ENCODE measurements around the gene TRIM38.

- TF ChIP-seq CTCF (IDR thresholded peaks at IDR 0.05) (no peak), POLR2A (IDR thresholded peaks at IDR 0.05) (no peak)
These were observed 49.5 kb downstream of the TRIM38 start for GRCh38 chr6:26012061-26012460.
